Suppressor macrophage treated with lipopolysaccharide for 4 hours (primary cell): ENCODE data around the gene ARHGAP42.
"Not testable (repeated sequence)": the region's sequence is repeated elsewhere in the genome, so short reads cannot be mapped to it uniquely, and the experiment has no call there.

ENCODE experiments used
- DNase-seq: peaks from one replicate; pipeline ENCODE4 v3.0.0-alpha.2; 2020

ARHGAP42 gene, protein sequence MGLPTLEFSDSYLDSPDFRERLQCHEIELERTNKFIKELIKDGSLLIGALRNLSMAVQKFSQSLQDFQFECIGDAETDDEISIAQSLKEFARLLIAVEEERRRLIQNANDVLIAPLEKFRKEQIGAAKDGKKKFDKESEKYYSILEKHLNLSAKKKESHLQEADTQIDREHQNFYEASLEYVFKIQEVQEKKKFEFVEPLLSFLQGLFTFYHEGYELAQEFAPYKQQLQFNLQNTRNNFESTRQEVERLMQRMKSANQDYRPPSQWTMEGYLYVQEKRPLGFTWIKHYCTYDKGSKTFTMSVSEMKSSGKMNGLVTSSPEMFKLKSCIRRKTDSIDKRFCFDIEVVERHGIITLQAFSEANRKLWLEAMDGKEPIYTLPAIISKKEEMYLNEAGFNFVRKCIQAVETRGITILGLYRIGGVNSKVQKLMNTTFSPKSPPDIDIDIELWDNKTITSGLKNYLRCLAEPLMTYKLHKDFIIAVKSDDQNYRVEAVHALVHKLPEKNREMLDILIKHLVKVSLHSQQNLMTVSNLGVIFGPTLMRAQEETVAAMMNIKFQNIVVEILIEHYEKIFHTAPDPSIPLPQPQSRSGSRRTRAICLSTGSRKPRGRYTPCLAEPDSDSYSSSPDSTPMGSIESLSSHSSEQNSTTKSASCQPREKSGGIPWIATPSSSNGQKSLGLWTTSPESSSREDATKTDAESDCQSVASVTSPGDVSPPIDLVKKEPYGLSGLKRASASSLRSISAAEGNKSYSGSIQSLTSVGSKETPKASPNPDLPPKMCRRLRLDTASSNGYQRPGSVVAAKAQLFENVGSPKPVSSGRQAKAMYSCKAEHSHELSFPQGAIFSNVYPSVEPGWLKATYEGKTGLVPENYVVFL

DNA sequence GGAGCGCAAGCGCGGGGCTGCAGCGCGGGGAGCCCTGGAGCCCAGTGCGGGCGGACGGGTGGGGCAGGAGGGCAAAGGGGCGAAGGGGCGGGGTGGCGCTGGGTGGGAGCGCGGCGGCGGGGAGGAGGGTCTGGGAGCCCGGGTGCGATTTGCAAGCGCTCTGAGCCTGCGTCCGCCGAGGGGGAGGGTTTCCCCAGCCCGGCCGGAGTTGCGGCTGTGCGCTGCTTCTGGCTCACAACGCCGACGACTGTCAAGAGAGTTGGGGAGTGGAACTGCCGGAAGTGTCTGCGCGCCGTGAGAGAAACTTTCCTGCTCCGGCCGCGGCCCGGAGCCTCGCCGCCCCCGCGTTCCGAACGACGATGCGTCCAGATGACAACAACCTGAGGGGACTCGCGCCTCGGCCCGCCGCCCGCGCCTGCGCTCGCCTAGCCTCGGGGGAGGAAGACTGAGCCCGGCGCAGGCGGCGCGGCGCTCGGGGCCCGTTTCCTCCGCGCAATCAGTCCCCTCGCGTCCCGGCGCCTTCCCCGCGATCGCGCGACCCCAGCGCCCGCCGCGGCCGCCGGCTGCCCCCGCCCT is at the start of gene ARHGAP42:
ARHGAP42 (plus strand) TSS at position 235 of the 576 bp plus-strand sequence. CDS start 391 bp downstream, outside the sequence.
- peak; percentile 25 for DNase-seq

GRCh38 chr11:100637706-100638105 is 49.4 kb upstream of the ARHGAP42 start:
- no peak for DNase-seq

GRCh38 chr11:100638648-100639047 is 48.4 kb upstream of the ARHGAP42 start:
- DNase-seq: no peak

- DNase-seq: no peak
Measured at GRCh38 chr11:100639140-100639539, 47.9 kb upstream of the ARHGAP42 start.

DNA sequence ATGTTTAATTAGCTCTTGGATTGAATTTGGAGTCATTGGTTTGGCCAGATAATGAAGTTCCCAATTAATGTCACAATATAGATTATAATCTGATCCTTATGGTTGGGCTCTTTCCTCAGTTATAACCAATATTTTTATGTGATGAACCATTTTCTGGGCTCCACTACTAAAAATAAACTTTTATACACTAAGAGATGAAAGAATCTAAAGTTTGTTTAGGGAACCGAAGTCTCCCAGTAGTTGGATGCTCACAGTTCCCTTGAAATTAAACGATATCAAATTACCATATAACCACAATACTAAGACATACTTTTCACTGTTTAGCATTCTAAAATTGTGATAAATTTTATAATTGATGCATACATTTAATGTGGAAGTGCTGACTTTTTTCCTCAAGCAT is 47.0 kb upstream of the ARHGAP42 start:
- no peak for DNase-seq

GRCh38 chr11:100640646-100641045 is 46.4 kb upstream of the ARHGAP42 start:
- DNase-seq: no peak

GRCh38 chr11:100641456-100641855 is 45.6 kb upstream of the ARHGAP42 start:
- DNase-seq: no peak

GRCh38 chr11:100646545-100646944 is 40.5 kb upstream of the ARHGAP42 start:
- no peak for DNase-seq

- DNase-seq: no peak
Measured at GRCh38 chr11:100647861-100648260, 39.2 kb upstream of the ARHGAP42 start.

GRCh38 chr11:100663583-100663982 is 23.5 kb upstream of the ARHGAP42 start:
- no peak for DNase-seq

DNA sequence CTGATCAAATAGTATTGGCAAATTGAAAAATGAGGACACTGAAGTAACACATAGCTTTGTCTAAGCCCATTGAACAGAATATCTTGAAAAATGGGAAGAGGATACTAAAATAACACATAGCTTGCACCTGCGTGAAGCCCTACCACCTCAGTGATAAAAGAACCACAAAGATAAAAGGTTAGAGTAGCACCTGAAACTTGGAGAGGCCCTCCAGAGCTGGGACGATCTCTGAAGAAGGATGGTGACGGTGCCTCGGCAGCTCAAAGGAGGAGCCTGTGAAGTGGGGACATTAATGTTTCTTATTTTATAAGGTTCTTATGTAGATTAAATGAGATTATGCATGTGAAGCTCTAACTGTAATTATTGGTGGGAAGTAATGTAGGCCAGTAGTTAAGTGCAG is 23.1 kb upstream of the ARHGAP42 start:
- DNase-seq: no peak

DNA sequence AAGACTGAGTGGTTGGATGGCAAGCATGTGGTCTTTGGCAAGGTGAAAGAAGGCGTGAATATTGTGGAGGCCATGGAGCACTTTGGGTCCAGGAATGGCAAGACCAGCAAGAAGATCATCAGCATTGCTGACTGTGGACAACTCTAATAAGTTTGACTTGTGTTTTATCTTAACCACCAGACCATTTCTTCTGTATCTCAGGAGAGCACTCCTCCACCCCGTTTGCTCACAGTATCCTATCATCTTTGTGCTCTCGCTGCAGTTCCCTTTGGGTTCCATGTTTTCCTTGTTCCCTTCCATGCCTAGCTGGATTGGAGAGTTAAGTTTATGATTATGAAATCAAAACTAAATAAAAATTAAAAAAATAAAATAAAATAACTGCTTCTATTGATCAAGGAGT is 20.3 kb upstream of the ARHGAP42 start:
- DNase-seq: not testable (repeated sequence)

DNA sequence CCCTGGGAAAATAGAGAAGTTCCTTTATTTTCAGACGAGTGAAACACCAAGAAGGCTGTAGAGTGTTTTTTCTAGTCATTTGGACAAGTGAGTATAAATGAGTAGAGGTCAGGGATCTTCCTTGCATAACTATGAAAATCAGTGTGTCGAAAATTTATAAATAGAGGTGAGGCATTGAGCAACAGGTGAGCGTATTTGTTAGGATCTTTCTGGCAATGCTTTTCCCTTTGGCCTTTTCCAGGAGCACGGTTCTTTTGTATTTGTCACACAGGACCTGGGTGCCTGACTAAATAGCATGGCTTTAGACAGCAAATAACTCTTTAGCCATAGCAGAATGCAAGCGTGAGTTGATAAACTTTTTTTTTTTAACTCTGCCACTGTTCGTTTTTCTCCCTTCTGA is 19.6 kb upstream of the ARHGAP42 start:
- no peak for DNase-seq

GRCh38 chr11:100670140-100670539 is 16.9 kb upstream of the ARHGAP42 start:
- no peak for DNase-seq

- DNase-seq: no peak
Measured at GRCh38 chr11:100671471-100671870, 15.6 kb upstream of the ARHGAP42 start.

GRCh38 chr11:100672498-100673033 is 14.5 kb upstream of the ARHGAP42 start:
- no peak for DNase-seq

DNA sequence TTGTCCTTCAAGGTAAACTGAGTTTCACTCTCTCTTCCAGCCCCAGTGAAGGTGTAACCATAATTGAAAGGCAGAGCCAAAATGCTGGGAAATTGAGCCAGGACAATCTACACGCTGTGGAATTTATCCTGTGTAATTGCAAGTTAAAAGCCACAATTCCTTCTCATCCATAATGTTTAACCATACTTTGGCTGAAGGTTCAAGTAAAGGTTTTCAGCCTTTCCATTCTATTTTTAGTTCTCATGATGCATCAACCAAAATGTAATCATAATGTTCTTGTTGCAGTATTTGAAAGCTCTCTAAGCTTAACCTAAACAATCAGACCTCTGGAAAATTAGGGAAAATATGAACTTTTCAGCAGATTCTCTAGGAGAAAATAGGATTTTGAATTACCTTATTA is 14.0 kb upstream of the ARHGAP42 start:
- DNase-seq: no peak

DNA sequence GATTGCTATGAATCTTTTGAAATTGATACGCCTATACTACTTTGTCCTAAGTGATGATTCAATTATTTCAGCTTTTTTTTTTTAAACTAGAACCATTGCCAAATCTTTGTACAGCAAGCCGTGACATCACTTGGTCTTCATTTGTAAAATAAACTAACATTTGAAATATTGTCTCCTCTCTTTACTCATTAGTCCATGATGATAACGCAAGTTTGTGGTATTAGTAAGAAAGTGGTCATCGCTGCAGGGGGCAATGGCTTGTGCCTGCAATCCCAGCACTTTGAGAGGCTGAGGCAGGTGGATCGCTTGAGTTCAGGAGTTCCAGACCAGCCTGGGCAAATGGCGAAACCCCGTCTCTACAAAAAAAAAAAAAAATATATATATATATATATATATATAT is 12.9 kb upstream of the ARHGAP42 start:
- DNase-seq: no peak

DNA sequence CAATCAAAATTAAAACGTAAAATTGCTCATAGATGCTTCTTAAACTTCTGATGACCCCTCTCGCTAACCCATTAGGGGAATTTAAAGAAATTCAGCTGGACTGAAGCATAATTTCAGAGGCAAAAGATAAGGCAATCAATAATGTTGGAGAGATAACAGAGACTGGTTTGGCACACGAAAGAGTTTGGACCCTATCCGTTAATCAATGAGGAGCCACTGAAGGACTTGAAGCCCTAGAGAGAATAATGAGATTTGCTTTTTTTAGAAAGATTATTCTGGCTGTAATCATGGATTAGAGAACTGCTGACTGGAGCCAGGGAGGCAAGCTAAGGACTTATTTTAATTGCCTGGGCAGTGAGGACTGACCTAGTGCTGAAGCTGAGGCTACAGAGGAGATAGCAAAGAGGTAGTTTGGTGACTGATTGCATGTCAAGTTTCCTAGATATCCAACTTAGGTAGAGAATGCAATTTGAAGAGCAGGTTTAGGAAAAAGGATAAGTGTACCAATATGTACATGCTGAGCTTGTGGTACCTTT is 11.9 kb upstream of the ARHGAP42 start:
- DNase-seq: no peak

GRCh38 chr11:100676901-100677300 is 10.2 kb upstream of the ARHGAP42 start:
- DNase-seq: no peak

- DNase-seq: no peak
Measured at GRCh38 chr11:100677796-100678195, 9.3 kb upstream of the ARHGAP42 start.

GRCh38 chr11:100680070-100680469 is 7.0 kb upstream of the ARHGAP42 start:
- DNase-seq: no peak

DNA sequence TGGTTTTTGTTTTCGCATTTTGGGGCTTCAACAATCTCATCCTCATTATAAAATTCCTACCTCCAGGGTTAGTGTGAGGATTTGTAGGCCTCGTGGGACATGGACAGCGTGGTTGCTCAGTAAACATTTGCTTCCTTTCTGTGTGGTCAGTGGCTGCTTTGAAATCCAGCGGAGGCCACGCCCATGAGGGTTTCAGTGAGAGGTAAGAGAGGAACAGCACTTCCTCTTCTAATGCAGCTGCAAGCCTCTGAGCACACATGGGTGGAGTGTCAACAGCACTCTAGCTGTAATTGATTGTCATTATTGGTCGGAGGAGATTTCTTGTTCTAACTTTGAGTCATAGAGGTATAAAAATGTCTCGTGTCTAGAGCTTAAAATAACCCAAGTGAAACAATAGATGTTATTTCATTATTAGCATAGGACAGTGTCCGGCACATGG is 6.0 kb upstream of the ARHGAP42 start:
- peak; percentile 43 for DNase-seq
